ENCODE results near the gene ZNF280A.
"Not testable (repeated sequence)": the region's sequence is repeated elsewhere in the genome, so short reads cannot be mapped to it uniquely, and the experiment has no call there.

Gene ZNF280A

DNA sequence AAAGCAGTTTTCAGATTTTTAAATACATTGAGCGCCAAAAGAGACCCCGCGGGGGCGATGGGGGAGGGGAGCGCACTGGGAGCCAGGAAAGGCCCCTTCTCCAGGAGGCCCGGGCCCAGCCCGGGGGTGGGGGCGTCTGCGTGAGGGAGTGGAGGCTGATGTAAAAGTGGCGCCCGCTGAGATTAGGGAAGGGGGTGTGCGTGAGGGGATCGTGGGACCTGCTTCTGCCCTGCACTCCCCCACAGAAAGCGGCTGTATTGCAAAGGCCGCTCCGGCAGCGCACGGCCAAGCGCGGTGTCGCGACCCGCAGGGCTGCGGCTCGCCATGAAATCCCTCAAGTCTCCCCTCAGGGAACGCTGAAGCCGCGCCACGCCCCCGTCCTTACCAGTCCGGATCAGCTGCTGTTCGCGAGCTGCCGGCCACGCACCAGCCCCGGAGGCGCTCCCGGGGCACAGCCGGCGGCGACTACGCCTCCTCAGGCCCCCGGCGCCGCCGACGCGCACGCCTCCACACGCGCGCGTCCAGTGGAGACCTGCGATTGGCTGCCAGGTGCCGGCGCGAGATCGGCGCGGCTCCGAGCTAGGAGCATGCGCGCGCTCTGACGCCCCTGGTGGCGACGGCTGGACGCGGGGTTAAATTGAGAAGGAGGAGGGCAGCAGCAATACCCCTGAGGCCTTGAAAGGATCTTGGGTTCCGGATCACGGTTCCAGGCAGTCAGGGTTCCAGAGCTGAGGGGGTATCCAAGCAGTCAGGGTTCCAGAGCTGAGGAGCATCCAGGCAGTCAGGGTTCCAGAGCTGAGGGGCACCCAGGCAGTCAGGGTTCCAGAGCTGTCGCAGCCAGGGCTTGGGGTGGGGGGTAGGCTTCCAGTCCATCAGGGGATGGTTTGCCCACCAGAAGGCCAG is 11.5 kb downstream of the ZNF280A start, which contains the start of gene ZNF280B:
Gene ZNF280B, minus strand, starts transcription at position 469 of the 903 bp plus-strand sequence. CDS start 19,344 bp downstream, outside the sequence.
- peak; percentile 14 for DNase-seq (ENCODE audit: extremely low read depth, low read depth)

DNA sequence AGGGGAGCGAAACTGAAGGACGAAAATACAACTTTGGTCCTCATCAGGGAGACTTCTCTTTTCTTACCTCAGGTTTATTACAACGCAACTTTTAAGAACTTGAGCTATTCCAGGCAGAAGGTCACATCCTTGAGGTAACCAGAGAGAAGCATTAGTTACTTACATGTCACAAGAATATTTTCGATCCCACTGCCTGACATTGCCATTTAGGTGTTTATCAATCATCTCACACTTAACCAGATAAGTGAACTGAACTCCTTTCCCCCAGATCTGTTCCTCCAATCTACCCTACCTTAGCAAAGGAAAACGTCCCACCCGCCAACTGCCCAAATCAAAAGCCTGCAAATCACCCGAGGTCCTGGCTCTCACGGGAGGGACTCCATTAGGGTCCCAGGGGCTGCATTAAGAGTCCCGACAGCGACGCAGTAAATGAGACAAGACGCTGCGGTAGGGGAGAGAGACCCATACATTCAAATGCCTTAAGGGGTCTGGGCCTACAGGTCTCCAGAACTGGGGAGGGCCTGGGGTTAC is 12.3 kb downstream of the ZNF280A start:
- DNase-seq (ENCODE audit: extremely low read depth, low read depth), result no peak
- TF ChIP-seq, protein P1, sequence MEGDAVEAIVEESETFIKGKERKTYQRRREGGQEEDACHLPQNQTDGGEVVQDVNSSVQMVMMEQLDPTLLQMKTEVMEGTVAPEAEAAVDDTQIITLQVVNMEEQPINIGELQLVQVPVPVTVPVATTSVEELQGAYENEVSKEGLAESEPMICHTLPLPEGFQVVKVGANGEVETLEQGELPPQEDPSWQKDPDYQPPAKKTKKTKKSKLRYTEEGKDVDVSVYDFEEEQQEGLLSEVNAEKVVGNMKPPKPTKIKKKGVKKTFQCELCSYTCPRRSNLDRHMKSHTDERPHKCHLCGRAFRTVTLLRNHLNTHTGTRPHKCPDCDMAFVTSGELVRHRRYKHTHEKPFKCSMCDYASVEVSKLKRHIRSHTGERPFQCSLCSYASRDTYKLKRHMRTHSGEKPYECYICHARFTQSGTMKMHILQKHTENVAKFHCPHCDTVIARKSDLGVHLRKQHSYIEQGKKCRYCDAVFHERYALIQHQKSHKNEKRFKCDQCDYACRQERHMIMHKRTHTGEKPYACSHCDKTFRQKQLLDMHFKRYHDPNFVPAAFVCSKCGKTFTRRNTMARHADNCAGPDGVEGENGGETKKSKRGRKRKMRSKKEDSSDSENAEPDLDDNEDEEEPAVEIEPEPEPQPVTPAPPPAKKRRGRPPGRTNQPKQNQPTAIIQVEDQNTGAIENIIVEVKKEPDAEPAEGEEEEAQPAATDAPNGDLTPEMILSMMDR (IDR thresholded peaks at IDR 0.05; ENCODE audit: low read depth, low read length), result no peak

More for the DNA sequence above, 11.5 kb downstream of the ZNF280A start, which contains the start of gene ZNF280B:
- TF ChIP-seq, protein P1 (IDR thresholded peaks at IDR 0.05; ENCODE audit: low read depth, low read length), result peak; percentile 47

DNA sequence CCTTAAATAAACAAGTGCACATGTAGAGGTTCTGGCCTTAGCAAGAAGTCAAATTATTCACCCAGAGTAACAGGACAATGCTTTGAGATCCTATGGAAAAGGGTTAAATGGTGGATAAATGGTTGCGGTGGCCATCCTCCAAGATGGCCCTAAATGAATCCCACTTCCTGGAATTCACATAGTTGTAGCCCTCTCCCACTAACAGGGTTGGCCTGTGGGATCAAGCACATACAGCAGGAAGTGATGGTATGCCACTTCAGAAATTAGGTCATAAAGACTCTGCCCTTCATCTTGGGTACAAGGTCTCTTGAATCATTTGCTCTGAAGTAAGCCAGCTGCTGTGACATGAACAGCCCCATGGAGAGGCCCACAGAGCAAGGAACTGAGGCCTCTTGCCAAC is 13.3 kb downstream of the ZNF280A start:
- no peak for DNase-seq (ENCODE audit: extremely low read depth, low read depth)
- TF ChIP-seq, protein P1 (IDR thresholded peaks at IDR 0.05; ENCODE audit: low read depth, low read length), result no peak

DNA sequence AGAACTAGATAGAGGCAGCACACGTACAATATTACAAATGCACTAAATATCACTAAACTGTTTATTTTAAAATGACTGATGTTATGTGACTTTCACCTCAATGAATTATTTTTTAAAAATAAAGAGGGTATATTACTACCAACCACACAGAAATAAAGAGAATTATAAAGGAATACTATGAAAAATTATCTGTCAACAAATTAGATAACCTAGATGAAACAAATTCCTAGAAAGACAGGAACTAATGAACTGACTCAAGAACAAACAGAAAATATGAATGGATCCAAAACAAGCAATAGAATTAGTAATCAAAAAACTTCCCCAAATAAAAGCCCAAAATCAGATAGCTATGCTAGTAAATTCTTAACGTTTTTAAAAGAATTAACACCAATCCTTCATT is 21.8 kb downstream of the ZNF280A start:
- DNase-seq (ENCODE audit: extremely low read depth, low read depth), result no peak
- TF ChIP-seq, protein P1 (IDR thresholded peaks at IDR 0.05; ENCODE audit: low read depth, low read length), result no peak

DNA sequence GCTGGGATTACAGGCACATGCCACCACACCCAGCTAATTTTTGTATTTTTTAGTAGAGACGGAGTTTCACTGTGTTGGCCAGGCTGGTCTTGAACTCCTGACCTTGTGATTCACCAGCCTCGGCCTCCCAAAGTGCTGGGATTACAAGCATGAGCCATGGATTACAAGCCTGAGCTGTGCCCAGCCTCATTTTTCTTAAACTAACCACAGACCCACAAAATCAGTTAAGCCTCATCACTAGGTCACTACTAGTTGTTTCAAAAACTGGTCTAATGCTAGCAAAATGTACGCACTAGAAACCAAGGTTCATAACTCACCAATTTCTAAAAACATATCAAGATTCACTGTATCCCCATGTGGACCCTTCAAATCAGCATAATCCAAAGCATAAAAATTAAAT is 28.5 kb downstream of the ZNF280A start:
- DNase-seq (ENCODE audit: extremely low read depth, low read depth), result not testable (repeated sequence)

DNA sequence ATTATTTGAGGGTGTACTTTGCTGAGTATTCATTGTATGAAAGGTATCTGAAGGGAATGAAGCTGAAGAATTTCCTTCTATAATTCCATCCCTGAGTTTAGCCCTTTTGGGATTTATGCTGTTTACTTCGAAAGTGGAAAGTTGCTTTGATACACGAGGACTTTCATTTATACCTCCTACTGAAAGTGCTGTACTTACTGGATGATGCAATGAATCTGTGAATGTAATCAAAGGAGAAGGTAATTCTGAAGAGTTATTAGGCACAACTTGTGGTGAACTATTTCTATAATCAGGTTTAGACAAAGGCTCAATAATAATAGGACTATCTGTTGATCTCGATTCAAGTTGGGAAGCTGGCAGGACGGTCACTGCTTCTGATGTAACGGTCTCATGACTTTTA is 31.3 kb downstream of the ZNF280A start:
- DNase-seq (ENCODE audit: extremely low read depth, low read depth), result no peak
- TF ChIP-seq, protein P1 (IDR thresholded peaks at IDR 0.05; ENCODE audit: low read depth, low read length), result no peak

DNA sequence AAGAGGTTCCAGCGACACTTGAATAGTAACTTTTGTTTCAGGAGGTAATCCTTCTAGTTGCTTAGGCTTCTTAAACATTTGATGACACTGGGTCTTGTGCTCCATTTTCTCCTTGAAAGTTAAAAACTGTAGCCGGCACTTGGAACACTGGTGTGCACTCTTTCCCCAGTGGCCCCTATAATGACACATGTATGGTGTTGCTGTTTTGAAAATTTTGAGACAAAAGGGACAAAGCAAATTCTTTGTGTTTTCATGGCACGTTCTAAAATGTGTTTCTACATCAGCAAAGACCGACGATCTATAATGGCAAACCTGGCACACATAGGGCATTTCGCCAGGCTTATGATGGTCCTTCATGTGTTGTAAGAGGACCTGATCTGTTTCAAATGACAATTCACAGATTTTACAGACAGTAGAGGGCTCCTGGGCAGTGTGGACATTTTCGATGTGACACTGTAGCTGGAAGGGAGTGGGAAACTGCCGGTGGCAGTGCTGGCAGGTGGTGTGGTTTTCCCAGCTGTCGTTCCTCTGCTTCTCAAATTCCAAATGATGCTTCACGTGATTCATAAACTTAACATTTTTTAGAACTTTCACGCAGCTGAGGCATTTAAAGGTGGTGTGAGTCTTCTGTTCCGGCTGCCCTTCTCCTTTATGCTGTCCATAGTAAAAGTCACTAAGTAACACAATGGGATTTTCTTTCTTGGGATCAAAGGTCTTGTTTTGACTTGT is 32.0 kb downstream of the ZNF280A start:
- no peak for DNase-seq (ENCODE audit: extremely low read depth, low read depth)
- TF ChIP-seq, protein P1 (IDR thresholded peaks at IDR 0.05; ENCODE audit: low read depth, low read length), result no peak
